ENCODE measurements around the gene LINC01488. TPM values are rescaled to one million over a fixed set of nuclear protein-coding genes. Genes with fewer than 3 reads are reported as not detected.

Gene LINC01488
- total and polyA plus RNA-seq, 2 experiments from 2014 or later: not detected

DNA sequence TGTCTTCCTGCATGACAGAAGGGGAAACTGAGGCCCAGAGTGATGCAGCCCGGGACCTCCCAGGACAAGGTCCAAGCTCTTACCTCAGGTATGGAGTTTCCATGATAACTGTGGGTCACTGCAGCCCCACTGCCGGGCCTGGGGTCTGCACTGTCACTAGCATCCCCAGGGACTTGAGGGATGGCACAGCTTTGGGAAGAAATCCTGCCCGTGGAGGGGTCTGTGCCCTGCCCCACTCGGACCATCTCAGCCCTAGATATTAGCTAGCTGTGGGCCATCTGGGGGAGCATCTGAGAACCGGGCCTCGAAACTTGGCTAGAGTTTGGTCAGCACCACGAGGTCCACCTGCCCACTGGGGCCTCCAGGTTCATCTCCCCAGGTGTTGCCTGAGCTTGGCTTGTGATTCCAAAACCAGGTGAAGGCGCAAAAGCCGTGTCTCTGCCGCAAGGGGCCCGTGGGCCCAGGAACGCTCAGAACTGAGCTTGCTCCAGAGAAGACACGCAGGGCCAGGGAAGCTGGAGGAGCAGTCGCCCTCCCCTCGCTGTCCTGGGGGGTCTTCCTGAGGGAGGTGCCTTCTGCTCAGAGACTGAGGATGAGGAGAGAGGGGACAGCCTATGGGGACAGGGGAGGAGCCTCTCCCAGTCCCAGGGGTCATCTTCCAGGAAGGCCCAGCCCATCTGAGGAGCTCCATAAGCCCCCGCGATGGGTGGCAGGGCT, 4.8 kb downstream of the LINC01488 start:
- Histone ChIP-seq H3K4me3 (no peak overlapping the region), H3F3A (ENCODE audit: insufficient read depth) (no peaks in the 10 kb centered on the region), H3K27ac (no peak overlapping the region), H3K4me2 (ENCODE audit: unreplicated experiment) (no peak overlapping the region), H3K27me3 (replicated peaks; ENCODE audit: insufficient read depth) (no peaks in the 10 kb centered on the region), H2AFZ (no peak overlapping the region), H3K79me2 (ENCODE audit: insufficient read depth) (no peaks in the 10 kb centered on the region), H3K9ac (no peak overlapping the region), H3K4me1 (ENCODE audit: insufficient read depth) (no peaks in the 10 kb centered on the region), H4K20me1 (ENCODE audit: insufficient read depth) (no peaks in the 10 kb centered on the region), H3K9me2 (ENCODE audit: insufficient read depth) (no peaks in the 10 kb centered on the region), H3K36me3 (ENCODE audit: low read depth) (no peaks in the 10 kb centered on the region), H3K9me3 (ENCODE audit: low read depth) (no peaks in the 10 kb centered on the region)
- DNase-seq: no peak
- in situ Hi-C loops (cut with MboI): no loop called here
- TF ChIP-seq EZH2phosphoT487 (IDR thresholded peaks at IDR 0.05; ENCODE audit: insufficient read depth, low read depth): no peak
- no peak for TF ChIP-seq EZH2 (IDR thresholded peaks at IDR 0.05; ENCODE audit: insufficient read depth, poor library complexity, severe bottlenecking)
- 65 to 67% methylated on average over 17 of the region's 17 CpGs for WGBS, 2 experiments (ENCODE audit: low coverage in 1 of 2, low lambda C conversion rate in 2 of 2, missing lambda C conversion rate in 2 of 2)

DNA sequence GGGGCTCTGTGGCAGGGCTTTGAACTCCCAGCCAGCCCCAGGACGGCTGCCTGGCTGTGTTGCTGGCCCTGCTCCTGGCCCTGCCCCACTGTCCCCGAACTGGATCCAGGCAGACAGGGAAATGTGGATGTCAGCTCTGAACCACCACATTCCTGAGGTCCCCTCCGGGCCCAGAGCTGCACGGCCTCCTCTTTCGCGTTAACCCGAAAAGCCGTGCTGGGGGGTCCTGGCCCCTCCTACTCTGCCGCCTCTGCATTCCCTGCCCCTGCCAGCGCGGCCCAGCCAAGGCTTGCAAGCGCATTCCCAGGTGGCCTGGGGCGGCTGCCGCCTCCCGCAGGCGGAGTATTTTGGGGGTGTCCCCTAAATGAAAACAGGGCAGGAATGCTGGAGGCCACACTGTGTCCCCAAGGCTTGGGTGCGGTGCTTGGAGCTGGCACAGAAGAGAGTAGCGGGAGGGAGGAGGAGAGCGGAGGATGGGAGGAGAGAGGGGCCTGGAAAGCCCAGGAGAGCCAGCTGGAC, 5.4 kb downstream of the LINC01488 start:
- H3K4me3 ChIP-seq: no peak overlapping the region
- H3K4me2 ChIP-seq (ENCODE audit: unreplicated experiment): no peak overlapping the region
- H2AFZ ChIP-seq: no peak overlapping the region
- no peaks in the 10 kb centered on the region for H3K36me3 ChIP-seq (ENCODE audit: low read depth)
- DNase-seq: no peak
- H3K27ac ChIP-seq: no peak overlapping the region
- H4K20me1 ChIP-seq (ENCODE audit: insufficient read depth): no peaks in the 10 kb centered on the region
- no peaks in the 10 kb centered on the region for H3K27me3 ChIP-seq (replicated peaks; ENCODE audit: insufficient read depth)
- no peaks in the 10 kb centered on the region for H3K79me2 ChIP-seq (ENCODE audit: insufficient read depth)
- H3F3A ChIP-seq (ENCODE audit: insufficient read depth): no peaks in the 10 kb centered on the region
- TF ChIP-seq EZH2 (IDR thresholded peaks at IDR 0.05; ENCODE audit: insufficient read depth, poor library complexity, severe bottlenecking): no peak
- TF ChIP-seq EZH2phosphoT487 (IDR thresholded peaks at IDR 0.05; ENCODE audit: insufficient read depth, low read depth): no peak
- no peaks in the 10 kb centered on the region for H3K9me3 ChIP-seq (ENCODE audit: low read depth)
- 36 to 37% methylated on average over 19 of the region's 19 CpGs for whole genome bisulfite sequencing, 2 experiments (ENCODE audit: low coverage in 1 of 2, low lambda C conversion rate in 2 of 2, missing lambda C conversion rate in 2 of 2)
- no peaks in the 10 kb centered on the region for H3K4me1 ChIP-seq (ENCODE audit: insufficient read depth)
- in situ Hi-C loops (cut with MboI): no loop called here
- no peaks in the 10 kb centered on the region for H3K9me2 ChIP-seq (ENCODE audit: insufficient read depth)
- H3K9ac ChIP-seq: no peak overlapping the region

DNA sequence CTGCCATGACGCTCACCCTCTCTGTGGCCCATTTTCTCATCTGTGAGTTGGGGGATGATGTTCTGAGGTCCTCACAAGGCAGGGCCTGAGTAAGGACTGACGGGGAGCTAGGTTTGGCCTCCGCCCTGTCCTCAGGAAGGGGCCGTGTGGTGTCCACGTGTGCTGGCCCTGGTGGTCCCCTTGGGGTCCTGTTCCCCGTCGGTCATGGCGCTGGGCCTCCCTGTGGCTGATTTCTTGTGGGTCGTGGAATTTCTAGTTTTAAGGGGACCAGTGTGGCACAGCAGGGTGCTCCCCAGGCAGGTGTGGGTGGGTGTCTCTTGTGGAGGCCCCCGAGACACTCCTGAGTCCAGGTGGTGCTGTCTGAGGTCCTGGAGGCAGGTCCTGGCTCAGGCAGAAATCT, 5.9 kb downstream of the LINC01488 start:
- no peaks in the 10 kb centered on the region for H3K4me1 ChIP-seq (ENCODE audit: insufficient read depth)
- TF ChIP-seq EZH2 (IDR thresholded peaks at IDR 0.05; ENCODE audit: insufficient read depth, poor library complexity, severe bottlenecking): no peak
- no peak for TF ChIP-seq EZH2phosphoT487 (IDR thresholded peaks at IDR 0.05; ENCODE audit: insufficient read depth, low read depth)
- no peaks in the 10 kb centered on the region for H3K9me2 ChIP-seq (ENCODE audit: insufficient read depth)
- no peak overlapping the region for H2AFZ ChIP-seq
- no peak overlapping the region for H3K27ac ChIP-seq
- no peak overlapping the region for H3K4me3 ChIP-seq
- no peak overlapping the region for H3K9ac ChIP-seq
- H3K27me3 ChIP-seq (replicated peaks; ENCODE audit: insufficient read depth): no peaks in the 10 kb centered on the region
- H3F3A ChIP-seq (ENCODE audit: insufficient read depth): no peaks in the 10 kb centered on the region
- no peak overlapping the region for H3K4me2 ChIP-seq (ENCODE audit: unreplicated experiment)
- H3K79me2 ChIP-seq (ENCODE audit: insufficient read depth): no peaks in the 10 kb centered on the region
- no peak for DNase-seq
- no peaks in the 10 kb centered on the region for H3K36me3 ChIP-seq (ENCODE audit: low read depth)
- 68 to 82% methylated on average over 9 to 10 of the region's 10 CpGs for WGBS, 2 experiments (ENCODE audit: low coverage in 1 of 2, low lambda C conversion rate in 2 of 2, missing lambda C conversion rate in 2 of 2)
- in situ Hi-C loops (cut with MboI): no loop called here
- no peaks in the 10 kb centered on the region for H3K9me3 ChIP-seq (ENCODE audit: low read depth)
- H4K20me1 ChIP-seq (ENCODE audit: insufficient read depth): no peaks in the 10 kb centered on the region

- in situ Hi-C loops (cut with MboI): no loop called here
- no peaks in the 10 kb centered on the region for H3K36me3 ChIP-seq (ENCODE audit: low read depth)
- 93% methylated on average over 17 of the region's 17 CpGs for WGBS, 2 experiments (ENCODE audit: low coverage in 1 of 2, low lambda C conversion rate in 2 of 2, missing lambda C conversion rate in 2 of 2)
- H3K9me3 ChIP-seq (ENCODE audit: low read depth): no peaks in the 10 kb centered on the region
- H3K4me2 ChIP-seq (ENCODE audit: unreplicated experiment): no peak overlapping the region
- TF ChIP-seq EZH2phosphoT487 (IDR thresholded peaks at IDR 0.05; ENCODE audit: insufficient read depth, low read depth) (no peak), EZH2 (IDR thresholded peaks at IDR 0.05; ENCODE audit: insufficient read depth, poor library complexity, severe bottlenecking) (no peak)
- no peaks in the 10 kb centered on the region for H3F3A ChIP-seq (ENCODE audit: insufficient read depth)
- H4K20me1 ChIP-seq (ENCODE audit: insufficient read depth): no peaks in the 10 kb centered on the region
- H3K27me3 ChIP-seq (replicated peaks; ENCODE audit: insufficient read depth): no peaks in the 10 kb centered on the region
- no peak for DNase-seq
- H3K27ac ChIP-seq: no peak overlapping the region
- no peak overlapping the region for H3K9ac ChIP-seq
- H3K9me2 ChIP-seq (ENCODE audit: insufficient read depth): no peaks in the 10 kb centered on the region
- no peaks in the 10 kb centered on the region for H3K4me1 ChIP-seq (ENCODE audit: insufficient read depth)
- no peak overlapping the region for H3K4me3 ChIP-seq
- no peaks in the 10 kb centered on the region for H3K79me2 ChIP-seq (ENCODE audit: insufficient read depth)
- H2AFZ ChIP-seq: no peak overlapping the region
Measured at GRCh38 chr11:69487849-69488542, 6.5 kb downstream of the LINC01488 start.

Data from GM23248 (cell line).